Fibroblast of pulmonary artery (primary cell): ENCODE data around the gene DCLRE1A.

Experiments
- DNase-seq: peaks from one replicate; pipeline ENCODE4 v3.0.0-alpha.2; 2010; ENCODE audit warnings: low read depth
- H3K4me3 ChIP-seq: replicated peaks from 2 replicates; pipeline ENCODE4 v1.5.1; 2011; ENCODE audit warnings: low read depth, mild to moderate bottlenecking, control low read depth, low read length, moderate library complexity
- CTCF ChIP-seq: IDR thresholded peaks from 2 replicates; pipeline ENCODE4 v1.5.1; 2011; ENCODE audit warnings: mild to moderate bottlenecking, control low read depth, low read length, inconsistent platforms; ENCODE audit errors: missing control alignments

The DCLRE1A gene

GRCh38 chr10:113859261-113859660 lies 5.4 kb upstream of the DCLRE1A start:
- no peak for DNase-seq
- H3K4me3 ChIP-seq, result no peak overlapping the region
- TF ChIP-seq CTCF, result no peak

- H3K4me3 ChIP-seq, result no peak overlapping the region
- no peak for TF ChIP-seq CTCF
- peak; percentile 26 for DNase-seq
Observed at GRCh38 chr10:113858541-113858940, 4.7 kb upstream of the DCLRE1A start.

- DNase-seq, result no peak
- no peak overlapping the region for H3K4me3 ChIP-seq
- TF ChIP-seq CTCF, result no peak
Observed at GRCh38 chr10:113857210-113857609, 3.3 kb upstream of the DCLRE1A start.

GRCh38 chr10:113856563-113856962 lies 2.7 kb upstream of the DCLRE1A start:
- no peak for TF ChIP-seq CTCF
- H3K4me3 ChIP-seq, result peak overlapping the region; percentile 85
- peak; percentile 11 for DNase-seq

- DNase-seq, result peak; percentile 54
- peak overlapping the region; percentile 85 for H3K4me3 ChIP-seq
- no peak for TF ChIP-seq CTCF
Observed at GRCh38 chr10:113854761-113855588, 1.1 kb upstream of the DCLRE1A start.

- no peak for DNase-seq
- H3K4me3 ChIP-seq, result peak overlapping the region; percentile 85
- TF ChIP-seq CTCF, result no peak
Observed at GRCh38 chr10:113853578-113854012, 287 bp downstream of the DCLRE1A start.

- no peak for DNase-seq
- no peak overlapping the region for H3K4me3 ChIP-seq
- no peak for TF ChIP-seq CTCF
Observed at GRCh38 chr10:113849946-113850345, 3.9 kb downstream of the DCLRE1A start.
